Measurements from ENCODE around the gene KCNG2.

Gene KCNG2

DNA sequence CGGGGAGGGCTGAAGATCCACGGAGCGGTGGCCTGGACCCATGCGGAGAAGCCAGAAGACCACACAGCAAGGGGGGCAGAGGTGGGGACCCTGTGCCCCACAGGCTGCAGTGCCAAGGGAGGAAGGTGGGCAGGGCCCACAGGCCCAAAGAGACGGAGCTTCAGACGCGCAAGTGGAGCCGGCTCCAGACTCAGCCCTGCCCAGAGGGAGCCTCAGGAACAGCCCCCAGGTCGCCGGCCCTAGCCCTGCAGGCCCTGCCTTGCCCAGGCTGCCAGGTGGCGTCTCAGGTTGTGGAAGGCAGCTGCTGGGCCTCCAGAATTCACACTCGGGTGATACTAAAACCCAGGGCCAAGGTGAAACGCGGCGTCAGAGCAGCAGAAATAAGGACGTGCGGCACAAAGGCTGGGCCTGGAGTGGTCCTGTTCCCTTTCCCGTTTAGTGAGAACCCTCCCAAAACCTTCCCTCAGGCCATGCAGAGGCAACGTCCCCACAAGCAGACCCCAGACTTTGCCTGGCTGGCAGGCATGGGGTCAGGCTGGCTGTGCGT is 116.9 kb downstream of the KCNG2 start:
- no peak for DNase-seq

DNA sequence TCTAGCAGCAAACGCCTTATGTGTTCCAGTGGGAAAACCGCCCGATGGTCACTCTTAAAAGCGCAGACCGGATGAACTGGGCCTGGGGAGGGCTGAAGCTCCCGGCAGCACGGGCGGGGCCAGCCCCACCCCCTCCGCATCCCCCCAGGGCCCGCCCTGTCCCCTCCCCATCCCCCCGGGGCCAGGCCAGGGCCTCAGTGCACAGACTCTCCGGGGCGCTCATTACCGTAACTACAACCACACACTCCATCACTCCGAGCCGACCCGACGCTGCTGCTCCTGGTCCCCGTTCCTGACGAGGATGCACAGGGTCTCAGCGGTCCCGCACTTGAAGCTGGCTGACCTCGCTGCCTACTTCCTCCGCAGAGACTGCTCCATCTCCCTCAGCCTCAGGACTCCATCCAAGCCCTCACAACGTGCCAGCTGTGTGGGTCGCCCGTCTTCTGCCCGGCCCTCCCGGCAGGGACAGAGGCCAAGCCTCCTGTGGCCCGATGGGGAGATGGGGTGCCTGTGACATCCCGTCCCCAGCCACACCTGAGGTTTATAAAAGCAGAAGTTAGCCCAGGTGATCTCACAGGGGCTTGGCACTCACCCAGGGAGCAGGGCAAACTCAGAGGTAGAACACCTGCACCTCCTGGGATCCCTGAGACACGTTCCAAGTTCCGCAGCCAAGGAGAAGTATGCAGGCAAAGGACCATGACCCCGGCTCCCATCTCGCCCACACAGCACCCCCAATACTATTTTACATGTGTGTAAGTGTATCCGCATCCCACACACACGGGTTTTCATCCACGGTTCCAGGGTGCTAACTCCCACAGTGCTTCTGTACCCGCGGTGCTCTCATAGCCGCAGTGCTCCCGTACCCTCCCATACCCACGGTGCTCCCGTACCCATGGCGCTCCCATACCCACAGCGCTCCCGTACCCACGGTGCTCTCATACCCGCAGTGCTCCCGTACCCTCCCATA is 117.7 kb downstream of the KCNG2 start:
- no peak for DNase-seq

DNA sequence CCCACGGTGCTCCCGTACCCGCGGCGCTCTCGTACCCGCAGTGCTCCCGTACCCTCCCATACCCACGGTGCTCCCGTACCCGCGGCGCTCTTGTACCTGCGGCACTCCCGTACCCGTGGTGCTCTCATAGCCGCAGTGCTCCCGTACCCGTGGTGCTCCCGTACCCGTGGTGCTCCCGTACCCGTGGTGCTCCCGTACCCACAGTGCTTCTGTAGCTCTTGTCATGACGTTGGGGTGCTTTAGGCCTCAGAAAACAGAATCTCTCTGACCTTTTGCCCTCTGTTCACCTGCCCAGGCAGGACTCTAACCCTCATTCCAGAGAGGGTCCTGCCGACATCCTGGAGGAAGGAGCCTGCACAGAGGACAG is 118.4 kb downstream of the KCNG2 start:
- no peak for DNase-seq

DNA sequence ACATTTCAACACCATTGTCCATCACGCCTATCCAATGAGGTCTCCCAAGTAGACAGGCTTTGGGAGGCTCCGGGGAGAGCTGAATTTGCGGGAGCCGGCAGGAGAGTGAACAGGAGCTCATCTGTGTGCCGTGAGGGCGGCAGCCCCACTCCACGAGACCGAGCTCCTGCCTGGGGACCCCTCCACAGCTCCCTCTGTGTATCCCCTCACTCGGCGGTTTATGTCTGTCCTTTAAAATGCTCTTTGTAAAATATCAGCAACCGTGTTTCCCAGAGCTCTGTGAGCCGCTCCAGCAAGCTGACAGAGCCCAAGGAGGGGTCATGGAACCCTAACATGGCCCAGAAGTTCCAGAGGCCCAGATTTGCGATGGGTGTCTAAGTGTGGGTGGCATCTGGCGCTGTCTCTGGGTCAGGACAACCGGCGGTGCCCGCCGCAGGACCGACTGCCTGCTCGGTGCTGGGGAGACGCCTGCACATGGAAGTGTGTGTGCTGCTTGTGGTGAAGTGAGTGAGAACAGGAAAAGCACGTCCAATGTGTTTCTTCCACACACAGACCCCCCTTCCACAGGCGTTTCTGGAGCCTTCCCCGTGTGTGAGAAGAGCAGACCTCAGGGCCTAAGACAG is 118.9 kb downstream of the KCNG2 start:
- no peak for DNase-seq

DNA sequence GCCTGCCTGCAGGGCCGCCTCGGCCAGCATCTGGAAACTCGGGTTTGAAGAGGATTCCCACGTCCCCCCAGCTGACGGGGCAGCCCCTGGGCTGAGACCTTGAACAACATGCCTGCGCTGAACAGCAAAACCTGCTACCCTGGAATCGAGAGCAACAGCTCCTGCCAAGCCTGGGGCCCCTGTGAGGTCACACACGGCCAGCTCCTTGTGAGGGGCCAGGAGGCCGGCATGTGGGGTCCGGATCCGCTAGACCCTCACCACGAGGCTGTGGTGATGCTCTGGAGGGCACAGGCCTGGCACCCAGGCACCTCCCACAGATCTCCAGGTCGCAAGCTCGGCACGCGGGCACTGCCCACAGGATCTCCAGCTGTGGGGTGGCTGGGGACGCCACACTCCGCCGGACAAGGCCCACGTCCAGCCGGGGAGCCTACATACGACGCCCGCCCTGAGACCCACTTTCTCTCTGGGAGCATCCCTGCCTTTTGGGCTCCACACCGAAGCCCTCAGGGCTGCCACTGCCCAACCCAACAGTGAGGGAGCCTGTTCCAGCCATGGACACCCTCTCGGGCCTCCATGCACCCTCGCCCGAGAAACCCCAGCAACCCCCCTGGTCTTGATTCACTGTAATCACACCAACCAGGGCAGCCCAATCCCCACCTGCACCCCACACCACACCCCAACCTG is 119.6 kb downstream of the KCNG2 start:
- DNase-seq = no peak

DNA sequence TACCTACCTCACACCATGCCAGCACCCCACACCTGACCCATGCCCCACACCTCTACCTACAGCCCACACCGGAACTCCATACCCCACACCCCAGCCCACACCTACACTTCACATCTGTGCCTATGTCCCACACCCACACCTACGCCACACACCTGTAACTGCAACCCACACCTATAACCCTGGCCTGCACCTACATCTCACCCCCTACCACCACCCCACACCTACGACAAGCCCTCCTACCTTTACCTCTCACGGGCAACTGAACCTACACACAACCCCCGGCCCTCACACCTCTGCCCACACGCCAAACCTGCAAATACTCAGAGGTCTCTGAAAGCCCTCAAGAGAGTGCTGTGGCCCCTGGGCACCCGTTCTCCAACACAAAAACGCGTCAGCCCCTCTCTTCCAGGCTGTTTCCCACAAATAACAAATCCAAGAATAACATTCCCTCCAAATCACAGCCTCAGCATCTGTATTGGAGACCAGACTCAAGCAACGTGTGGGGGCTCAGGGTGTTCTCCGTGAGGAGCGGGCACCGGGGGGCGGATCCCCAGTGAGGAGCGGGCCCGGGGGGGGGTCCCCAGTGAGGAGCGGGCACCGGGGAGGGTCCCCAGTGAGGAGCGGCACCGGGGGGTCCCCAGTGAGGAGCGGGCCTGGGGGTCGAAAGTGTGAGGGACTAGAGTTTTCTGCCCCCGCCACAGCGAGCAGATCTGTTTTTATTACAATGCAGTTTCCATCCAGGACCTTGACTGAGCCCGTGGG is 120.3 kb downstream of the KCNG2 start:
- no peak for DNase-seq

DNA sequence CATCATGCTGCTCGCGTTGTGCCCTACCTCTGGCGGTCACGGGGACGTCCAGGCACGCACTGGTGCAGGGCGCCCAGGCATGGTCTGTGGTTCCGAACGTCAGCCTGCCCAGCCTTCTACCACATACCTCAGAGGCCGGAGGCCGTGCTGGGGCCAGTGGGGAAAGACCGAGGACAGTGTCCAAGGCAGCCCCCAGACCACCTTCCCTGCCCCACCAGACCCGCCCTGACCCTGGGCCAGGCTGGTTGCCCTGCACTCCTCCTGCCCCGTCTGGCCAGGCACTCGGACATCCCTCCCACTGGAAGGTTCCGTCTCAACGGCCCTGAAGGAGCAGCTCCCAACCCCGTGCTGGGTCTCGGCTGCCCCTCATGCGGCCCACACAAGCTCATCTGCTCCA is 120.9 kb downstream of the KCNG2 start:
- no peak for DNase-seq

DNA sequence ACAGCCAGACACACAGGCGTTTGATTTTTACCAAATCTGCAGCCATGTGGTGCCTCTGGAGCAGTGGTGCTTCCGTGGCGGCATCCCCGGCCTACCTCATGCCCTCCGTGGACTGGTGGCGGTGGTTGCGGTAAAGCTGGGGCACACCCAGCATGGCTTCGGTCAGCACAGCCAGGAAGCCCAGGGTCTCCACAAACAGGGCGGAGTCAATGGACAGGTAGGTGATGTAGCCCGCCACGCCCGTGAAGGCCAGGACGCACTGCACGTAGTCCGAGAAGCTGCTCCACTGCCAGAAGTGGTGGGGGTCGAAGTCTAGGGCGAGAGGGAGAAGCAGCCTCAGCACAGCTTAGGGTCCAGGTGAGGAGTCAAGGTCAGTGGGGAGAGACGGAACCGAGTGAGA is 121.4 kb downstream of the KCNG2 start:
- no peak for DNase-seq

DNA sequence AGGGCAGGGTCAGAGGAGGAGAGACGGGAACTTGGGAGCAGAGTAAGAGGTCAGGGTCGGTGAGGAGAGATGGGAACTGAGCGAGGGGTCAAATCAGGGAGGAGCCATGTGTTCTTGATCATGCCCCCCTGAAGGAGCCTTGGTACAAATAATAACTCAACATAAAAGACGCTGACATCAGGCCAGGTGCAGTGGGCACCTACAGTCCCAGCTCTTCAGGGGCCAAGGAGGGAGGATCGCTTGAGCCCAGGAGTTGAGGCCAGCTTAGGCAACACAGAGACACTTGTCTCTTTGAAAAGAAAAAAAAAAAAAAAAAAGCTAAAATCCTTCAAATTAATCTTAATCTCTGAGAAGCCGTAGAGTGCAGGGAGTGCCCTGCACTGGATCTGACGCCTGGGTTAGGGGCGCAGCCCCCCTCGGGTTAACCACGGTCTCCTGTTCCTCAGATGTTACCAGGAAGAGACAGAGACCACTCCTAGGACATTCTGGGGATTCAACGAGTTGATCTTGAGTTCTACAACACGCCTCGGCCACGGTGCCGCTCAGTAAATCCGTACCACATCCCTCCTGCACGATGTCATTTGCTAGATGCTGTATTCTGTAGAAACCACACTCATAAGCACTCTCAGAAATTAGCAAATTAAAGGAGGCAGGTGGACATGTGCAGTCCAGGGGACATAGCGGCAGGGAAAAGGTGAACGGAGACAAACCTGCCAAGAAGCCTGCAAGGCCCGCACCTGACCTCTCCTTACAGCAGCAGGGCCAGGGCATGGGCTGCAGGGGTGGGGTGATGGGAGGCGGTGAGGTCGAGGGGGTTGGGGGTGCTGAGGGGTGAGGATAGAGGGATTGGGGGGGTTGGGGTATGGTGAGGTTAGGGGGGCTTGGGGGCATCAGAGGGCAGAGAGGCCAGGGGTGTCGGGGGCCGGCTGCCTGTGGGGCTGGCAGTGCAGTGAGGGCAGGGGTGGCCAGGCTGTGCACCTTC is 124.5 kb downstream of the KCNG2 start:
- no peak for DNase-seq

DNA sequence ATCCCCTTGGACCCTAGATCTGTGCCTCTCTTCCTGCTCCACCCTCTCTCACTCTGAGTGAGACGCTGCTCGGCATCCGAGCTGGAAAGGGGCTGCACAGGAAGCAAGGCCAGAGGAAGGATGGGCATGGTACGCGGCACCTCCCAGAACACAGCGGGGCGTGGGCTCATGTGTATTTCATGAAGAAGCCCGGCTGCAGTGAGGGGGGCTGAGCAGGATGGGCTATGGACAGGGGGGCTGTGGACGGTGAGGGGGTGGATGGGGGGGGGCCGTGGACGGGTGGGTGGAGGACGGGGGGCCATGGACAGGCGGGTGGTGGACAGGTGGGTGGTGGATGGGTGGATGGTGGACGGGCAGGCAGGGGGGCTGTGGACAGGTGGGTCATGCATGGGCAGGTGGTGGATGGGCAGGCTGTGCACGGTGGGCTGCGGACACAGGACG is 125.3 kb downstream of the KCNG2 start:
- no peak for DNase-seq

DNA sequence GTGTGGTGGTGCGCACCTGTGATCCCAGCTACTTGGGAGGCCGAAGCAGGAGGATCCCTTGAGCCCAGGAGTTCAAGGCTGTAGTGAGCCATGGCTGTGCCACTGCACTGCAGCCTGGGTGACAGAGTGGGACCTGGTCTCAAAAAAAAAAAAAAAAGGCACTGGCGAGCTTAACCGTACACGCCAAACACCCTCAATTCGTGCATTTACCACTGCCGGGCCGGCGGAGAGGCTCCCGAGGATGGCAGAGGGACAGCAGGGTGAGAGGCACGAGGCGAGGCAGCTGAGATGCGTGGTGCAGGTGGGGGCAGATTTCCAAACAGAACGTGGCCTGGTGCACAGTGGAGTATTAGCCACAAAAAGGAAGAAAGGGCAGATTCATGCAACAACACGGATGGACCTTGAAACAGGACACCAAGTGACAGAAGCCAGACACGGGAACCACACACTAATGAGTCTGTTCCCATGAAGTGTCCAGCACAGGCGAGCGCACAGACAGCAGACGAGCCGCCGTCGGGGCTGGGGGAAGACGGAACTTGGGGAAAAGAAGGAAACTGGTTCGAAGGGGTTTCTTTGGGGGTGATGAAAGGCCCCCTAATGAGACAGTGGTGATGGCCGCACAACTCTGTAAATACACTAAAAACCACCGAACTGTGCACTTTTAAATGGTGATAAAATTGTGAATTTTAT is 126.3 kb downstream of the KCNG2 start:
- no peak for DNase-seq

DNA sequence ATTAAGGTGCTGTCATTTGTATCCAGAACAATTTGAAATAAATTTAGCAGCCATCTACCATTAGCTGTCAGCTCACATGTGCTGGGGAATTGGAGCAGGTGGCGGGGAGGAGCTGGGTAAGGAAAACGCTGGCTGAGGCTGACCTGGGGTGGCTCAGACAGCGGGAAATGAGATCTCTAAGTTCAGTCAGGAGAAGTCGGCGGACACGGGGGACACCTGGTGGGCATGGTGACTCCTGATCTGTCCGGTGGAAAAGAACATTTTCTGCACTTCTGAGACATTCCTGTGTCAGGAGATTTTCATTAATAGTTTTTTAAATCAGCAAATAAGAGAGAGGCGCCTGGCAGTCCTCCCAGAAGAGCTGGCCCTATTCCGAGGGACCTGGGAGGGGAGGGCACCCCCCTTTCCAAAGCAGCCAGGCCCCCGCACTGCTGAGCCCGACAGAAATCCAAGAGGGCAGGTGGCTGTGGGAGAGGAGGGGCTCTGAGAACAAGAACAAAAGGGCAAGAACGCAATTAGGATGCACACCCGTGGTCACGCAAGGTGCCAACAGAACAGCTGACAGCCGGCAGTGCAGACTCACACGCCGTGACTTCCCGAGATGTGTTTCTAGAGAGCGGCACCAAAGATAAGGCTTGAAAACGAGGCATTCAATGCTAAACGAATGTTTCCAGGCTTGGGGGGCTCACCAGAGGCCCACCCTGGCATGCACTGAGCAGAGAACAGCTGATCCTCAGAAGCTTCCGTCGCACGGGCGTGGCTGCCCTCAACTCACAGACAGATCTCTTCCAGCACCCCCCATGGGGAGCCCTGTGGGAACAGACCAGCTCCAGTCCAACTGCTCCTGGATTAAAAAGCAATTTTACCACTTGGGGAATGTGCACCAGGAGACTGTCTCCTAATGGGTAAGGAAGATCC is 127.3 kb downstream of the KCNG2 start:
- peak; percentile 55 to 78 for DNase-seq

DNA sequence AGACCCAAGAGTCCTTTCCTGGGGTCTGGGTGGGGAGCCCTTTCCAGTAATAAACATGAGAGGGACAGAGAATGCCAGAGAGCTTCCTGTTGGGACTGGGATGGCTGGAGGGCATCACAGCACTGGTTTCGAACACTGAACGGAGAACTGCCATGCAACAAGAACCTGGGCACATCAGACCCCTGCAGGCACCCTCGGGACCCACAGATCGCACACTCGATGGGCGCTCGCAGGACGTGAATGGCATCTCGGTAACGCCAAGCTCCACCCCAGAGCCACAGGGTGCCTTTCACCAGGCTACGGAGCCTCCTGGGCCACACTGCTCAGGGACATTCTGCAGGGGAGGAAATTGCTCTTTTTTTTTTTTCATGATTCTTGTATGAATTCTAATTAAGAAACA is 128.6 kb downstream of the KCNG2 start:
- no peak for DNase-seq

DNA sequence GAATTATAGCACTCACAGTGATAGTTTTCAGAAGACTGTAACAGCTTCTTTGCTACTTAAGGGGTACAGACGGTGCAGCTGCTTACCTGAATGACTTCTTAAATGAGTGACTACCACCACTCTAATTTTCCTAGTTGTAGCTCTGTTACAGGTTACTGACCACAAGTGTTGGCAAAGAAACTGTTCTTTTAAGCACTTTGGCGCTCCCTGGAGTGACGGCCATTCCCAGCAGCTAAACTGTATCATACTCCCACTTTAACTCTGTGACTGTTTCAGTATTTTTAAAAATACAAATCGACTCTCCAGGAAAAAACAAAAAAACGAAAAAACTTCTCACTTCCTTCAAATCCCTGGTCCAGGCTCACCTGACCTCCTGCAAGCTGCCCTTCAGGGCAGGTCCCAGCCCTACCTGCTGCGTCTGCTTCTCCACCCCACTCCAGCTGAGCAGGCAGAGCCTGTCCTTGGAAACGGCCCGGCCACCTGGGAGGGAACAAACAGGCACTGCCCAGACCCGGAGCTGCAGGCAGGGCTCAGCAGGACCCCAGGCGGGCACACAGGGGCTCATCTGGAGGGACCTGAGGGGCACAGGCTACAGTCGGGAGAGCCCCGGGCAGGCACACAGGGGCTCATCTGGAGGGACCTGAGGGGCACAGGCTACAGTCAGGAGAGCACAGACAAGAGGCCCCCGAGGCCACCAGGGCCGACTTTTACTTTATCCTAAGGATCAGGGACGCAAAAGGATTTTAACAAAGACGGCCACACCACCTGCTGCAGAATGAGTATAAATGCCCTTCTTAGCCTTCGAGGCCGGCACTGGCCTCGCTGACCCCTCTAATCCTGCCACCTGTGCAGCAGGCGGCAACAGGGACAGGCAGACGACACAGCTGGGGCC is 129.2 kb downstream of the KCNG2 start:
- DNase-seq = no peak

DNA sequence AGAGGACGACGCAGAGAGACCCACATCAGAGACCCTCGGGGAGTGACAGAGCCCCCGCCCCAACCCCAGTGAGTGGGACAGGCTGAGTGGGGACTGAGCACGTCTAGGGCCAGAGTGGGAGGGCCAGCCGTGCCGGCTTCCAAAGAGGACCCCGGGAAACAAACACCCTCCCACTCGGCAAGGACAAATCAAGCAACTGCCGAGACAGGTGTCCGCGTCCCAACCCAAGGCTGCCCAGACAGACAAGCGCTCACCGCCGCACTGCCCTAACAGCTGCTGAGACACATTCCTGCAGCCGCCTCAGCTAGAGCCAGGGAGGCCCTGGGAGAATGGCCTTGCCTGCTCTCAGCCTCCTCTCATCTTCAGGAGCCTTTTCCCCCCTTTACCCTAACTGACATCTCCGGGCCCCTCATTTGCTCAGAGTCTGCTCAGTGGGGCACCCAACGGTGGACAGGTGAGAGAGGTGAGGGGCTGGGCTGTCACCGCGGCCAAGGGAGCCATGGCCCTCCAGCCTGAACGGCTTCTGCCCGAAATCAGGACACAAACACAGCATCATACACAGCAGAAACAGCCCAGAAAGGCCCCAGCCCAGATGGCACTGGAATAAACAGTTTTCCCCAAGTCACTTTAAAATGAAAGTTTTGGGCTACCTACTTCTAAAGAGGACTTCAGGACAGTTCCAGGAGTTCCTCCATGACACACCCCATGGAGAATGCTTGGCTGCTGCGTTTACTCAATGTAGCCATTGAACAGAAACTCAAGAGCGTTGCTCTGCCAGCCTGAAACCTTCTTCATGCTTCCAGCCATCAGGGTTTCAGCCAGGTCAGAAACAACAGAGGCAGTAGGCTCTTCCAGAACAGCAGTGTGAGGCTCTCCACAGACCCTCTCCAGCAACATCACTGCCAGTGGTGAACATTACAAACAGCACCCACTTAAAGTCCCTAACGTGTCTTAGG is 130.1 kb downstream of the KCNG2 start:
- DNase-seq = no peak

DNA sequence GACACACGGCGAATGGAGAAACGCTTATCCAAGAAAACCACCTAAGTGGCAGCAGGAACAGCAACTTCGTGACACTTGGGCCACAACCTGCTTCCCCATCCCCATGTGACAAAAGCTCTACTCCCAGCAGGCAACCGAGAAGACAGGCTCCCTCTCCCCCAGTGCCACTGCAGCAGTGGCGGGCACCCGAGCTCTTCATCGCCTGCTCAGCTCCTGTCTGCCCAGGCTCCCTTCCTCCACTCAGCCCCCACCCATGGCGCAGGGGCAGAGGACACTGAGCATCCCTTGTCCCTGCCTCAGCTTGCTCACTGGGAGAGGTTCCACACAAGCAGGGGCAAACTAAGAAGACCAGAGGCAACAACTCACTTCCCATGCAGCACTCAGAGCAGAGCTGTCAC is 130.8 kb downstream of the KCNG2 start:
- DNase-seq = no peak

DNA sequence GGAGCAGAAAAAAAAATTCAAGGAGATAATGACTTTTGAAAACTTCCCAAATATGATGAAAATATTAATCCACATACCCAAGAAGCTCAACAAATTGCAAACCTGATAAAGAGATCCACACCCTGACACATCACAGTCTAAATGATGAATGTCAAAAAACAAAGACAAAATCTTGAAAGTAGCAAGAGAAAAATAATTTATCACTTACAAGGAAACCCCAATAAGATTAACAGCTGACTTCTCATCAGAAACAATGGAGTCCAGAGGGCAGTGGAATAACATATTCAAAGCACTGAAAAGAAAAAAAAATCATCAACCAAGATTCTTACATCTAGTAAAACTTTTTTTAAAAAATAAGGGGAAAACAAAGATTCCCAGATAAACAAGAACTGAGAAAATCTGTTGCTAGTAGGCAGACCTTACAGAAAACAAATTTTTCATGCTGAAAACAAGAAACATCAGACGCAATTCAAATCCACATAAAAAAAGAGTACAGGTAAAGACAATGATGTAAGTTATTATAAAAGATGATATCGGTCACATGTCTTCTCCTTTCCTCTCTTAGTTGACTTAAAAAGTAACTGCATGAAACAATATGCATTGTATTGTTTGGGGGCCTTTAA is 132.4 kb downstream of the KCNG2 start:
- DNase-seq = no peak
